ENCODE data around the gene ZCCHC24. TPM values are rescaled to one million over a fixed set of nuclear protein-coding genes. Genes with fewer than 3 reads are reported as not detected.

ZCCHC24 gene
- total RNA-seq, 1 donor from 2014 or later = 14.1 TPM

DNA sequence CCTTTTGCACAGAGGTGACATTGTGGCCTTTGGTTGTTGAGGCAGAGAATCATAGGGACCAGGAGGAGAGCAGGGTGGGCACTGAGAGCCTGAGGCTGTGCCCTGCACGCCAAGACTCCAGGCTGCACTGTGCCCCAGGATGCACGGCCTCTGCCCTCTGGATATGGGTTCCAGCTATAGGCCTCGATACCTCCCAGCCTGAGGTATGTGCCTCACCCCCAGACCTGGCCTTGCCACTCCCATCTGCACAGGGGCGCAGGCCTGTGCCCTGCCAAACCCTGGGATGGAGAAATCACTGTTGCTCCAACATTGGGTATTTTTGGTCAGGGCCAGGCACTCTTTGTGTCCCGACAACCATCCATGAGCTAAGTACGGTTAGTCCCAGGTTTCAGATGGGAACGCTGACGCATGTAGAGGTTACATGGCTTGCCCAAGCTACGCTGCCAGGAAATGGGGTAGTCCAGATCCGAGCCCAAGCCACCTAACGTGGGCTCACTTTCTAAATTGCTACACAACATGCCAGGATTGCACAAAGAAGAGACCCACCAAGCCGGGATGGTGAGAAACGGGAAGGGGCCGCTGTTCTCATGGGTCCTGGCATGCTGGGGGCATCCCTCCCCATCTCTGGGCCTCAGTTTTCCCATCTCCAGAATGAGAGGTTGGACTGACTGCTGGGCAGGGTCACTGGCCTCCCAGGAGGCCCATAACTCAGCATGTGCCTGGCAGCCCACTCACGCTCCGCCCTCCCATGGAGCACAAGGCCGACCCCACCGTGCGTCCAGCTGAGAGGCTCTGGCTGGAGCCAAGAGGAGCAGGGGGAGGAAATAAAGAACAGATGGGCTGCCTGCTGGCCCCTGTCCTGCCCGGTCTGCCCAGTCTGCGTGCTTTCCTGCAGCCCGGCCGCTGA lies 44.2 kb downstream of the ZCCHC24 start:
- no peak for DNase-seq (ENCODE audit: low read depth)

DNA sequence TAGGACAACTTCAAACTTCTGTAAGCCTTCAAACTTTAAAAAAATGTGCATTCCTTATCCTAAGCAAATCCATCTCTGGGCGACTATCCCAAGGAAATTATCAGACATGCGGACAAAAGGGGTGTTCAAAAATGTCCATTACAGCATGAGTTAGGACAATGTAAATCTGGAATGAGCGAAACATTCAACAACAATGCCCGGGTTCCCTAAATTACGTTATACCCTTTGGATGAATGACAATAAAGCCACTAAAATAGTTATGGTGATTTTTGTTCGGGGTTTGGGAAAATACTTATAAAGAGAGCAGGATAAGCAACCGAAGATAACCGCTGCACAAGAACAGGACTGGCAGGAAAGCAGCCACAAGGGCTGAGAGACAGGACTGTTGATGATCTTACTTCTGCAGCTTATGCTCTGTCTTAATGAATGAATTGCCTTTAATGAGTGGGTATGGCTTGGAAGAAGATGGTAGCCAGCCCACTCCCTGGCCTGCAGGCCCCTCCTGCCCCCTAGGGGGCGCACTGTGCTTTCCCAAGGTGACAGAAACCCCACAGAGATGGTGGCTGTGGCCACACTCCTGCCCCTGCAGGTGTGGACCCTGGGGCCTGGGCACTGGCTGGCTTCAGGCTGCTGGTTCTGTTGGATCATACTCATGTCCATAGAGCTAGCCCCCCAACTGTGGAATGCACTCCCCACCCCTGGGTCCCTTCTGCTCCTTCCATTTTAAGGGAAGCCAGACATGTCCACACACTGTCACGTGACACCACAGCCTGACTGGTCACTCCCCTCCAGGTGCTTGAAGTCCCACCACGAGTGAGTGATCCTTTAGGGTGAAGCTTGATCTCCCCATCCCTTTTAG lies 45.0 kb downstream of the ZCCHC24 start:
- no peak for DNase-seq (ENCODE audit: low read depth)

DNA sequence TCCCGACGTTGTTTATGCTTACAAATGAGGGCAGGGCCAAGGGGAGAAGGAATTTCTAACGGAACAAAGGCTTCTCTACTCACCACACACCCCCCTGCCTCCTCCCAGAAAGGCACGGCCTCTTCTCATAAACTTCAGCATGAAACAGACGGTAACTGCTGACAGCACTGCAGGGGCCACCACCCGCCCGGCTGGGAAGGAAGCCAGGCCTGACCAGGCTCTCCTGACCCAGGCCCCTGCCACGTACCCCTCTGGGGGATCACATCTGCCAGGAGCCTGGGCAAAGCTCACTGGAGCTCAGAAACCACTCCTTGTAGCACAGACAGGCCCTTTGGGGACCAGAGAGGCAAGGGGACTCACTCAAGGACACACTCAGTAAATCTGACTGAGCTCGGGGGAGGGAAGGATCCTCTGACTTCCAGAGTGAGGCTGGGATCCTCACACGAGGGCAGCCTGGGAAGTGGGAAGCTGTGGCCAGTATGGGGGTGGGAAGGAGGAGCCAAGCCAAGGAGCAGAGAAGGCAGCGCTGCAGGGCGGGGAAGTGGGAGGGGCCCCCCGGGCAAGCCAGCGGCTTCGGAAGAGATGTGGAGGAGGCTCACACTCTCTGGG lies 46.1 kb downstream of the ZCCHC24 start:
- peak; percentile 90 for DNase-seq (ENCODE audit: low read depth)

DNA sequence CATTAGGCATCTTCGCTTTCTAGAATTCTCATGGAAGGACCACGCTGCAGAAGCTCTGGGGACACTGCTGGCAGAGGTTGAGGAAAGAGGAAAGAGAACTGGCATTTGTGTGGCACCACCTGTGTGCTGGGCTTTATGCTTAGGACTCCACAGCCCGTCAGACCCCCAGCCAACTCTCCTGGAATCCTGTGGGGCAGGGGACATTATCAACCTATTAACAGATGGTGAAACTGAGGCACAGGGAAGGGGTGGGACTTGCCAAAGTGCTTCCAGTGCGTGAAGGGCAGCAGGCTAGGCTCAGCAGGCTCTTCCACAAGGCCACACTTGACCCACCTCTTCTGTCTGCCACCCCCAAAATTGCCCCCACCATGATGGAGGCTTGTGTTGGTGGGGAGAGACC lies 46.8 kb downstream of the ZCCHC24 start:
- DNase-seq (ENCODE audit: low read depth) = no peak

DNA sequence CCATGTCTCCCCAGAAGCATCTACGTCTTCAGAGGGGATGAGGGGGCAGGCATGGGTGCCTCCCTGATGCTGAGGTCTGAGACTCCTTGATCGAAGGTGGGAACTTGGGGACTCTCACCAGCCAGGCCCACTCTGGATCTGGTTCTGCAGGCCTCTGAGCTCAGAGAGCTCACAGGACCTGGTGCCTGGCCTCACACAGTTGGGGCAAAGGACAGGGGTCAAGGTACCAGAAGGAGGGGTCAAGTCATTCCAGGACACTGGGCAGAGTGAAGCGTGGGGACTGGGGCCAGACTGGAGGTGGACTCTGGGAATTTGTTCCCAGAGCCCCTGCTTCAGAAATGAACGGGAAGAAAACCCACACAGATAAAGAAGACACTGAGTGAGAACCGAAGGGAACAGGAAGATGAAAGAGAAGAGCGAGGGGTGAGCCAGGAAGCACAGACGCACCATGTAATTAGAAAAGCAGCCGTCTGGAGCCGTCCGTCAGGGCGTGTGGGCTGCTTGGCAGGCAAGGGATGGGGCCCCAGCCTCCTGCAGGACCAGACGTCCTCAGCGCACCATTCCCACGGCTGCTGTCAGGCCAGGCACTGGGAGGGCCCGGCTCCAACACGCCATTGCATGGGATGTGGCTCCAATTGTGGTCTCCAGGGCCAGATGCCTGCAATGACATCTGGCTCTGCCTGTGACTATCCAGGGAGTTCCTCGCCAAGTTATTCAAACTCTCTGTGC lies 47.7 kb downstream of the ZCCHC24 start:
- peak; percentile 43 for DNase-seq (ENCODE audit: low read depth)

DNA sequence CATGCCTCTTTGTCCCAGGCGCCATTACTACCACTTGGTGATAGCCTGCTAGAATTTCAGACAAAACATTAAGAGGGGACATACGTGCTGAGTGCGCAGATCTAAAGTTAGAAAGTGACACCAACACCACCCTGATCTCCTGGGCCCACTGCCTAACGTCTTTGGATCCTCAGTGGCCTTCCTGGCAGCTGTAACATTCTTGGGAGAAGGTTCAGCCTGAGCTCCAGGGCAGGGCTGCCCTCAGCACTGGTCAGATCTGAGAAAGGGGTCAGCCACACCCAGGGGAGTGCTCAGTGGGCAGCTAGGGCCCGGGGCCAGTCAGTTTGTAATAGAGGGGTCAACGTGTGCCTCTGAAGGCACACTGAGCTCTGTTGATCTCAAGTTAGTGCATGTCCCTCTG lies 48.4 kb downstream of the ZCCHC24 start:
- DNase-seq (ENCODE audit: low read depth) = peak; percentile 80

DNA sequence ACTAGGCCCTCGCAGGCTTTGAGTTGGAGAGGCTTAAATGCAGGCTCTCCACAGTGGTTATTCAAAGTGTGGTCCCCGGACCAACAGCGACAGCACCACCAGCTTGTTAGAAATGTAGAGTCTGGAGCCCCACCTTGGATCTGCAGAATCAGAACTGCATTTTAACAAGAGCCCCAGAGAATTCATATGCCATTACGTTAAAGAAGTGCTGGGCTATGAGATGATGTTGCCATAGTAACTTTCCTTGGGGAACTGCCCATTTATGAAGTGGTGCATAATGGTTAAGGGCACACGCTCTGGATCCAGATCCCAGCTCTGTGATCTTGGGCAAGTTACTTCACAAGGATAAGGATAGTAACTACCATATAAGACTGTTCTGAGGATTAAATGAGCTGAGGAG lies 48.9 kb downstream of the ZCCHC24 start:
- no peak for DNase-seq (ENCODE audit: low read depth)

DNA sequence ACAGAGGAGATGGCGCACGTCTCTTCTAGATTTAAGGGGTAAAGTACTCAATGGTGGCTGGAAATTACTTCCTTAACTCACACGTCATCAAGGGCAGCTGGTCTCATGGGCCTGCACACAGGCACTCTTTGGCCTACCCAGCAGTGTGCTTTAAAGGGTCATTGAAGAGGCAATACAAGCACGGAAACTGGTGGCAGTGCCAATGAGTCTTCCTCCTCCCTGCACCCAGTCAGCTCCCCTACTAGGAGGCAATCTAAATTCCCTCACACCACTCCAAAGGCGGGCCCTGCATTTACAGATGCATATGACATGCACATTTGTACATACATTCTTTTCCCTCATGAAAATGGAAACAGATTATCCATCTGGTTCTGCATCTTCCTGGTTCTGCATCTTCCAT lies 50.8 kb downstream of the ZCCHC24 start:
- no peak for DNase-seq (ENCODE audit: low read depth)

DNA sequence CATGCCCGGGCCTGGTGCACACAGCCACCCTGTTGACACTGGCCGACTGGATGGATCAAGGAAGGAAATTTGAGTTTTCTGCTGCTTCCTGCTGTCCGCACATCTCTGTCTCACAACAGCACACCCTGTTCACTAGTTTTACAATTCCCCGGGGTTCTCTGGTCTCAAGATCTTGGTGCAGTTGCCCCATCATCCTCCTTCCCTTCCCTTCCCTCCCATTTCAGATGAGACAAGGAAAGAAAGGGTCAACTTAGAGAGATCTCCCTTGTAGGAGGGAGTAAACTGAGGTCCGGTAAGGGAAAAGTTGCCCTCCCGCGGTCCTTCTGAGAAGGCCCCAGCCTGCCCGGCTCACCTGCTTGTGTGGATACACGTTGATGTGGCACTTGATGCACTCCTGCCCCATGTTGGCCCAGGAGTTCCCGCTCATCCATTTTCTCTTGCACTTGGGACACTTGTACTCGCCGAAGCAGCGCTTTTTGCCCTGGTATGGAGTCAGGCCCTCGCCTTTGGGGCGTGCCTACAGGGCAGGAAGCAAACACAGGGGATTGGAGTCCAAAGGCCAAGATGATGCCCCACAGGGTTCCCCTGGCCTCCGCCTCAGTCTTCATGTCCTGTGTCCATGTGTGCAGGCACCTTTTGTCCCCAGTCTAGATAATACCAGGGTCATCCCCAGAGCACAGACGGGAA lies 51.4 kb downstream of the ZCCHC24 start:
- no peak for DNase-seq (ENCODE audit: low read depth)

DNA sequence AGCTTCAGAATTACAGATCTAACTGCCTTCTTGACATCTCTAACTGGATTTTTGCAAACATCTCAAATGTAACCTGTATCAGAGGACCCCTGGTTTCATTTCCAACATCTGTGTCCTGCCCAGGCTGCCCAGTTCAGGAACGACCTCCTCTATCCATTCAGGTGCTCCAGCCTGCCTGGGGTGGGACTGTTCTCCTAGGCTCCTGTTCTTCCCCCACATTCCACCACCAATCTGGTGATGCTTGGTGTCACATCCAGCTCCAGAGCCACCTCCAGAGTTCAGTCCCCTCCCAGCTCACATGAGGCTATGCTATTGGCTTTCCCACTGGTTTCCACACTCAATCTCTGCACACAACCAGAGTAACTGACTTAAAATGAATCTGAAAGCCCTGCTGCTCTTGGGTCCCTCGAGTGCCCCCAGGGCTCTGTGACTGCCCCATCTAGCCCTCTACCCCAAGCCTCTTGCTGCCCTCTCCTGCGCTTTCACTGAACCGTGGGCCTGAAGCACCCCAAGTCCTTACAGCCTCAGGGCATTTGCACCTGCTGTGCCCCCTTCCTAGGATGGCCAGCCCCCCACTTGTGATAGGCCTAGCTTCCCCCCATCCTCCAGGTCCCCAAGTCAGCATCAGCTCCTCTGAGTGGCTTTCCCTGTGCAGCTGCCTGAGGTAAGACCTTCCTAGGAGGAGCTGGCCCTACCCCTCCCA lies 52.1 kb downstream of the ZCCHC24 start:
- no peak for DNase-seq (ENCODE audit: low read depth)

DNA sequence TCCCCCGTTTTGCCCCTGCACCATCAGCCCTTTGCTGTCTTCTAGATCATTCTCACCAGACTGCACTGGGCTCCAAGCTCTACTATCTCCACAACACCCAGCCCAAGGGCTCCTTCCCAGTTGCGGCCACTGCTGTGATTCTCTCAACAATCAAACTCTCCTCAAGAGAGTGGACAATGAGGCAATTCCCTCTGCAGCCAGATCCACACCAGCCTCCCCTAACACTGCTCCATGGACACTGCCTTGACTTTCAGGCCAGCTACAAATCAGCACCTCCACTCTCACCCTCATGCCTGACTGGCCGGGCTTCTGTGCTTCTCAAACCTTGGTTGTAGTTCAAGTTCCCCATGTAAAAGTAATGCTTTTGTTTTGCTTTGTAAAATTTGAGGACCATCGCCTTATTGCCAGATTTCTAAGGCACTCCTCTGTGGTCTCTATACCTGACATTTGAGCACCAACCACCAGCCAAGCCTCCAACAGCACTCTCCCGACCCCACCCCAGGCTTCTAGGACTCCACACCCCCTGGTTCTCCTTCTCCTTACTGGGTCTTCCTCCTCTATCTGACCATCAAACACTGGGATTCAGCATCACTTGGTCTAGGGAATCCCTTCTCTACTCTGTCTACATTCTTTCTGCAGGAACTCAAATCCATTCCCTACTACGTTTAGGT lies 52.8 kb downstream of the ZCCHC24 start:
- no peak for DNase-seq (ENCODE audit: low read depth)

DNA sequence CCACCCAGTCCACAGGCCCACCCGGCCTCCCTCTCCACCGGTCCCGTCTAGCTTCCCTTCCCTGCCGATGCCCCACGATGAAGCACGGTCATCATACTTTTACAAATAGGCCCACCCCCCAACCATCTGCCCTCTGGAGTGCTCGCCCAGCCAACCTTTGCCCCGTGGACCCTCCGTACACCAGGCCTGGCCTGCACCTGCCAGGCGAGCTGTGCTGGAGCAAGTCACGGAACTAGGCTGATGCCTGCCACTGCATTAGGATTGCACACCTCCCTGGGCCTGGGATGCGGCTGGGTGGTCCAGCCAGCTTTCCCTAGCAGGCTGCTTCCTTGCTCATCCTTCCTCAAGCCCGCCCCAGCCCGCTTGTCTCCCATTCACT lies 53.4 kb downstream of the ZCCHC24 start:
- DNase-seq (ENCODE audit: low read depth) = no peak

DNA sequence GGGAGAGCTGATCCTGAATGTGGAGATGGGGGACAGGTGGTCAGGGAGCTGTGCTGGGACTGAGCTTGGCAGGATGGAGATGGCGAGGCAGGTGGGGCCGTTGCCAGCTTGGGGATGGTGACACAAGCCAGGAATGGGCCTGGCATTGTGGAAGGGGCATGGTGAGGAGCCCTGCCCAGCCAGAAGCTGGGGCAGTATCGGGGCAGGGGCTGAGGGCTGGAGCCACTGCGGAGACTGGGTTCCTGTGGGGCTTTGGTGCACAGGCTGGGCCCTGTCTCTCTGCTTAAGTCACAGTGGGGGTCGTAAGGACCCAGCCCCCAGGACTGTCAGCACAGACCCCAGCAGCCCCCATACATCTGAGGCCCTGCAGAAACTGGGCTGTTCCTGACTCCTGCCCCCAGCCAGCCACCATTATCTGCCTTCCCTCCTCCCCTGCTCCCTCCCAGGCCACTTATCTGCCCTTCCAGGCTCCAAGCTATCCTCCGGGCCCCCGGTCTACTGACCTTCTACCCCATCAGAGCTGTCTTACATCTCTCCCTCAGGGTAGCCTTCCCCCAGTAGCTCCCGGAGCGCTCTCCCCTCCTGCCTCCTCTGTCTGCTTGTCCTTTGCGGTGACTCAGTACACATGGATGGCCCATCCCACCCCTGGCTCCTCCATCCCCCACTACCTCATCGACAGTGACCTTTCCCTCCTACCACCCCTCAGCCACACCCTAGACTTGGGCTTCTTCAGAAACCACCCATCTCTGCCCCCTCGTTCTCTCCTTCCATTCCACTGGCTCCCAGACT lies 54.0 kb downstream of the ZCCHC24 start:
- DNase-seq (ENCODE audit: low read depth) = no peak

DNA sequence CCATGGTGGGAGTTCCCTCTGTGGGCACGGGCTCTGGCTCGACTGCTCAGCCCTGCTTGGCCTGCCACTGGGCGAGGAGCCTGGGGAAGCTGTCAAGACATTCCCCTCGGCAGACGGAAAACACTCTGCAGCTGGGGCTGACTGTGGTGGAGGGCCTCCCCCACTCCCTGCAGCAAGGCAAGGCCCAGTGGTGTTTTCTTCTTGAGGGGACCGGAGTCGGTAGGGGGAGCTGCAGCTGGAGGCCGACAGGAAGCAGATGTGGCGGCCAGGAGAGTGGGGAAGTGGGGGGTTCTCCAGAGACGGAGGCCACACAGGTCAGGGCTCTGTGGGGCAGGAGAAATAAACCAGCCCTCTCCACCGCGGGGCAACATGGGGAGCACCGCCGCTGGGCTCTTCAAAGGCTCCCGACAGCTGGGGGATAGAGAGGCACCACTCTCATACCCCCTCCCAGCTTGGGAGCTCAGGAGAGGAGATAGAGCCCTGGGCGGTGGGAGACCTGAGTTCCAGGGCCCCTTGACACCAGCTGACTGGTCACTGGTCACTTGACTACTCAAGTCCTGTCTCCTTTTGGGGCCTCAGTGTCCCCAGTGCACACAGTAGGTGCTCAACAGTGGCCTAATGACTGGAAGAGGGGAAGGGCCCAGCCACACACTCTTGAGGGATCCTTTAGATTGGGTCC lies 54.7 kb downstream of the ZCCHC24 start:
- no peak for DNase-seq (ENCODE audit: low read depth)

DNA sequence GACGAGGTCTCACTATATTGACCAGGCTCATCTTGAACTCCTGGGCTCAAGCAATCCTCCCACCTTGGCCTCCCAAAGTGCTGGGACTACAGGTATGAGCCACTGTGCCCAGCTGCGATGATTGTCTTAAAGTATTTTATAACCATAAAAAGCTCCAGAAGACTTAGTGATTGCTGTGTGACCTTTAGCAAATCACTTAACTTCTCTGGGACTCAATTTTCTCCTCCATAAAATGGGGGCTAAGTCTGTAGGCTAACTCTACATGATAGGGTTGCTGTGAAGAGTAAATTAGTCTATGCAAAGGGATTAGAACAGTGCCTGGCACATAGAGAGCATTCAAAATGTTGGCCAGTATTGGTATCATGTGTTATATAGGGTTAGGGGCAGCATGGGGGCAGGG lies 55.4 kb downstream of the ZCCHC24 start:
- DNase-seq (ENCODE audit: low read depth) = no peak

DNA sequence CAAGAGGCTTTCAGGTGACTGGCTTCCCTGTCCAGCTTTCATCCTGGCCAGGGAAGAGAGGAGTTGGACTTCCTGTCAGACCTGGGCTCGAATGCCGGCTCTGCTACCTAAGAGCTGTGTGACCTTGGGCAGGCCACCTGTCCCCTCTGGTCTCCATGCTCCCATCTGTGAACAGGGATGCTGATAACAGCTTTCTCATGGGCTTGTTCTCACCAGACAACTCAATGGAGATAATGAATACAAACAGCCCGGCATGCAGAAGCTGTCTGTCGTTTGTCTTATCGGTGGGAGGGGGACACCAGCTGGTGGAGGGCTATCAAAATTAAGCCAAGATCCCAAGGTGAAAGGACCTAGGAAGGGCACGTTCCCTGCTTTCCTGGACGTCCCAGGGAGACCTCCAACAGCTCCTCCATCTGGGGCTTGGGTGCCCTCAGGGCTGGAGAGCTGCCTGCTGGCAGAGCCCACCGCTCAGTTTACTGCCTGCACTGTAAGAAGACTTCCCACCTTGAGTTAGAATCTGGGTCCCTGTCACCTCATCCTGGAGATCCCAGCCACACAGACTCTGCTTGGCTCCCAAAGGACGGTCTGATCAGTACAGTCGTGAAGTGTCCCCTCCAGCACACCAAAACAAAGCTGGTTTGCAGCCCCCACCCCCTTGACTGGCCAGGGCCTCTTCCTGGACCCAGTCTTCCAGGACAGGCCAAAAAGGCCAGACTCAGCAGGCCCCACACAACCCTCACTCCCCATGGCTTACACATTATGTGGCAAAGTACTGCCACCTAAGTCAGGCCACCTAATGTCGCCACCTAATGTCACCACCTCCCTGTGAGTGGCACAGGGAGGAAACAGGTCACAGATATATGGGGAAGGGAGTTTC lies 57.2 kb downstream of the ZCCHC24 start:
- no peak for DNase-seq (ENCODE audit: low read depth)

DNA sequence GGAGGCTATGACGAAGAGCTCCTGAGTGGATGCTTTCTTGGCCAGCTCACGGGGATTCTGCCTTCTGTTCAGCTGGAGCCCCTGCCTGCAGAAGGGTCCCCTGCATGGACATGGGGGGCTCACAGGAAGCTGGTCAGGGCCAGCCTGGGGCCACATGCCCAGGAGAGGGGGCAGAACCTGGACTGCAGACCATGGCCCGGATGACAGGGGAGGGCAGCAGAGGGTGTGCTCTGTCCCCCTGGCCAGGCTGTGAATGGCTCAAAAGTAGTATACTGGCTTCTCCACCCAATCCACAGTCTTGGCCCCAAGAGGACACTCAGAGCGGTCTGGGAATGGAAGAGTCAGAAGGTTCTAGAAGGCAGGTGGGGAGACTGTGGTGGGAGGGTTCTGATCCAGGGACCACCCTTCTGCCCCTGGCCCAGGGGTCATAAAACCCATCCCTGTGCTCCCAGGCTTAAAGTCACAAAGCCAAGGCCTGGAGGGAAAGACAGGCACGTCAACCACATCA lies 57.9 kb downstream of the ZCCHC24 start:
- no peak for DNase-seq (ENCODE audit: low read depth)
